Progenitor cell of endocrine pancreas (in vitro differentiated cells): ENCODE measurements around the gene PHACTR1. TPM values are rescaled to one million over a fixed set of nuclear protein-coding genes. Genes with fewer than 3 reads are reported as not detected.

ENCODE experiments used
- DNase-seq: peaks from one replicate; pipeline ENCODE4 v3.0.0; 2021; ENCODE audit warnings: low spot score; ENCODE audit not compliant: unreplicated experiment
- H3K27ac Mint-ChIP-seq: 2 replicates; pipeline ENCODE4 v1.8.0; 2021; ENCODE audit warnings: mild to moderate bottlenecking, moderate library complexity, mixed read lengths
- H3K27me3 Mint-ChIP-seq: 2 replicates; pipeline ENCODE4 v1.8.0; 2021; ENCODE audit warnings: mixed read lengths
- H3K36me3 Mint-ChIP-seq: 2 replicates; pipeline ENCODE4 v1.8.0; 2022; ENCODE audit warnings: mixed read lengths; ENCODE audit not compliant: insufficient read depth
- H3K4me1 Mint-ChIP-seq: 2 replicates; pipeline ENCODE4 v1.8.0; 2021; ENCODE audit warnings: low read depth, mixed read lengths
- H3K4me3 Mint-ChIP-seq: 2 replicates; pipeline ENCODE4 v1.8.0; 2021; ENCODE audit warnings: low read depth, mild to moderate bottlenecking, moderate library complexity, mixed read lengths
- H3K9me3 Mint-ChIP-seq: 2 replicates; pipeline ENCODE4 v1.8.0; 2021; ENCODE audit warnings: low read depth, mixed read lengths
- CTCF ChIP-seq: fragments of 200-600 bp; sonication (generic); IDR thresholded peaks from one replicate; pipeline ENCODE4 v1.5.0; 2021; ENCODE audit warnings: antibody characterized with exemption, mild to moderate bottlenecking; ENCODE audit not compliant: unreplicated experiment
- total RNA-seq: library from RNA; stranded (reverse); gene quantifications from 2 replicates; pipeline ENCODE4 v1.2.1, GENCODE V29; 2021

The PHACTR1 gene
- total RNA-seq, 1 donor from 2014 or later: 8.6 TPM

- H3K27me3 Mint-ChIP-seq: peaks cover 3% of the 10 kb centered on the region
- H3K9me3 Mint-ChIP-seq: peaks cover 7% of the 10 kb centered on the region
- TF ChIP-seq CTCF: no peak
- peaks cover 2% of the 10 kb centered on the region for H3K36me3 Mint-ChIP-seq
- H3K4me1 Mint-ChIP-seq: peaks cover 15% of the 10 kb centered on the region
- H3K27ac Mint-ChIP-seq: no peak overlapping the region
- H3K4me3 Mint-ChIP-seq: no peak overlapping the region
- no peak for DNase-seq
Observed at GRCh38 chr6:12896208-12896733, 179.7 kb downstream of the PHACTR1 start.

- no peak for DNase-seq
- Mint-ChIP-seq H3K36me3 (no peaks in the 10 kb centered on the region), H3K4me1 (peaks cover 8% of the 10 kb centered on the region), H3K27ac (no peak overlapping the region), H3K27me3 (peaks cover 3% of the 10 kb centered on the region), H3K9me3 (no peaks in the 10 kb centered on the region), H3K4me3 (no peak overlapping the region)
- TF ChIP-seq CTCF: no peak
Observed at GRCh38 chr6:12898603-12899002, 182.0 kb downstream of the PHACTR1 start.

GRCh38 chr6:12899046-12899833 lies 182.7 kb downstream of the PHACTR1 start:
- H3K27me3 Mint-ChIP-seq: peaks cover 3% of the 10 kb centered on the region
- H3K4me3 Mint-ChIP-seq: no peak overlapping the region
- no peak for DNase-seq
- H3K27ac Mint-ChIP-seq: no peak overlapping the region
- H3K36me3 Mint-ChIP-seq: no peaks in the 10 kb centered on the region
- H3K9me3 Mint-ChIP-seq: no peaks in the 10 kb centered on the region
- TF ChIP-seq CTCF: no peak
- peaks cover 4% of the 10 kb centered on the region for H3K4me1 Mint-ChIP-seq

- no peaks in the 10 kb centered on the region for H3K9me3 Mint-ChIP-seq
- no peak for TF ChIP-seq CTCF
- H3K4me1 Mint-ChIP-seq: peaks cover 2% of the 10 kb centered on the region
- peaks cover 3% of the 10 kb centered on the region for H3K27me3 Mint-ChIP-seq
- no peak overlapping the region for H3K27ac Mint-ChIP-seq
- H3K4me3 Mint-ChIP-seq: no peak overlapping the region
- DNase-seq: no peak
- H3K36me3 Mint-ChIP-seq: no peaks in the 10 kb centered on the region
Observed at GRCh38 chr6:12903246-12903645, 186.7 kb downstream of the PHACTR1 start.

GRCh38 chr6:12909833-12910232 lies 193.3 kb downstream of the PHACTR1 start:
- Mint-ChIP-seq H3K4me3 (no peak overlapping the region), H3K9me3 (no peaks in the 10 kb centered on the region), H3K36me3 (no peaks in the 10 kb centered on the region), H3K27me3 (peaks cover 3% of the 10 kb centered on the region), H3K4me1 (no peaks in the 10 kb centered on the region), H3K27ac (no peak overlapping the region)
- TF ChIP-seq CTCF: no peak
- DNase-seq: no peak
